NCI-H1105 (cell line): Measurements from ENCODE around the gene FCHO2.

Experiments
- DNase-seq: peaks from one replicate; lab custom pipeline; 2025; lab: John Stamatoyannopoulos, UW

FCHO2 gene

GRCh38 chr5:73110190-73110589, 154.3 kb downstream of the FCHO2 start:
- no peak for DNase-seq

- DNase-seq = no peak
These were observed 155.7 kb downstream of the FCHO2 start for GRCh38 chr5:73111536-73111935.

GRCh38 chr5:73112359-73112758, 156.5 kb downstream of the FCHO2 start:
- no peak for DNase-seq

- no peak for DNase-seq
These were observed 158.3 kb downstream of the FCHO2 start for GRCh38 chr5:73114044-73114688.

GRCh38 chr5:73115399-73116051, 159.7 kb downstream of the FCHO2 start:
- no peak for DNase-seq

GRCh38 chr5:73116506-73116905, 160.7 kb downstream of the FCHO2 start:
- DNase-seq = no peak

- no peak for DNase-seq
These were observed 161.4 kb downstream of the FCHO2 start for GRCh38 chr5:73117088-73117740.

- DNase-seq = no peak
These were observed 162.6 kb downstream of the FCHO2 start for GRCh38 chr5:73118391-73118973.

GRCh38 chr5:73119451-73120157, 163.8 kb downstream of the FCHO2 start:
- no peak for DNase-seq

- DNase-seq = no peak
These were observed 164.6 kb downstream of the FCHO2 start, which contains the start of gene TMEM171 for GRCh38 chr5:73120222-73121118. Gene TMEM171 (plus strand): TSS chr5:73120575. CDS start chr5:73123374, 2,799 bp downstream.

- DNase-seq = no peak
These were observed 165.2 kb downstream of the FCHO2 start for GRCh38 chr5:73121119-73121463.

- no peak for DNase-seq
These were observed 167.3 kb downstream of the FCHO2 start for GRCh38 chr5:73122875-73123810.

GRCh38 chr5:73125289-73125688, 169.4 kb downstream of the FCHO2 start:
- no peak for DNase-seq

GRCh38 chr5:73126381-73126780, 170.5 kb downstream of the FCHO2 start:
- DNase-seq = no peak

- no peak for DNase-seq
These were observed 171.1 kb downstream of the FCHO2 start for GRCh38 chr5:73126957-73127356.

GRCh38 chr5:73129143-73129542, 173.3 kb downstream of the FCHO2 start:
- DNase-seq = no peak

- no peak for DNase-seq
These were observed 175.0 kb downstream of the FCHO2 start for GRCh38 chr5:73130811-73131210.

GRCh38 chr5:73131711-73132425, 176.0 kb downstream of the FCHO2 start:
- DNase-seq = no peak

GRCh38 chr5:73132759-73133158, 176.9 kb downstream of the FCHO2 start:
- no peak for DNase-seq

GRCh38 chr5:73135021-73135420, 179.2 kb downstream of the FCHO2 start:
- DNase-seq = no peak
